ENCODE data around the gene LAS1L. TPM values are rescaled to one million over a fixed set of nuclear protein-coding genes. Genes with fewer than 3 reads are reported as not detected.
"Not testable (repeated sequence)": the region's sequence is repeated elsewhere in the genome, so short reads cannot be mapped to it uniquely, and the experiment has no call there.

The LAS1L gene
- 10 to 100 TPM; 41.1 to 42.7 TPM for total RNA-seq

GRCh38 chrX:65534450-65535292, at the start of gene LAS1L:
TSS of gene LAS1L (minus strand) at chrX:65534787. CDS start at chrX:65534715, 72 bp downstream.
- peak; percentile 100 for ATAC-seq (ENCODE audit: low read depth)
- H3K9me3 Mint-ChIP-seq, result no peaks in the 10 kb centered on the region
- peak within 1 kb of the TSS; percentile 100 for H3K4me3 Mint-ChIP-seq
- peak; percentile 85 for DNase-seq
- H3K36me3 Mint-ChIP-seq, result peaks cover 2% of the 10 kb centered on the region
- POLR2A ChIA-PET, result interaction anchor here (0.8 to 0.9 kb wide), 2 partner anchors 164 to 1139 kb away, joined by 3 read pairs; partner anchors contain the start of gene MTMR8
- H3K27ac Mint-ChIP-seq, result peak within 1 kb of the TSS; percentile 99
- peaks cover 8% of the 10 kb centered on the region for H3K4me1 Mint-ChIP-seq
- no peaks in the 10 kb centered on the region for H3K27me3 Mint-ChIP-seq

- H3K36me3 Mint-ChIP-seq, result no peaks in the 10 kb centered on the region
- ATAC-seq (ENCODE audit: low read depth), result no peak
Measured at GRCh38 chrX:65582450-65583082, 48.0 kb upstream of the LAS1L start.

GRCh38 chrX:65581661-65582339, 47.2 kb upstream of the LAS1L start:
- no peak overlapping the region for H3K4me3 Mint-ChIP-seq
- DNase-seq (peak; percentile 30), ATAC-seq (ENCODE audit: low read depth) (peak; percentile 71)
- H3K27me3 Mint-ChIP-seq, result no peaks in the 10 kb centered on the region
- H3K4me1 Mint-ChIP-seq, result peaks cover 1% of the 10 kb centered on the region
- no peaks in the 10 kb centered on the region for H3K9me3 Mint-ChIP-seq
- H3K36me3 Mint-ChIP-seq, result no peaks in the 10 kb centered on the region
- POLR2A ChIA-PET, result no interaction called here
- H3K27ac Mint-ChIP-seq, result no peak overlapping the region

More at GRCh38 chrX:65582450-65583082, 48.0 kb upstream of the LAS1L start:
- Mint-ChIP-seq H3K4me1 (peaks cover 1% of the 10 kb centered on the region), H3K27ac (no peak overlapping the region), H3K9me3 (no peaks in the 10 kb centered on the region), H3K27me3 (no peaks in the 10 kb centered on the region), H3K4me3 (no peak overlapping the region)
- POLR2A ChIA-PET, result no interaction called here
- no peak for DNase-seq

DNA sequence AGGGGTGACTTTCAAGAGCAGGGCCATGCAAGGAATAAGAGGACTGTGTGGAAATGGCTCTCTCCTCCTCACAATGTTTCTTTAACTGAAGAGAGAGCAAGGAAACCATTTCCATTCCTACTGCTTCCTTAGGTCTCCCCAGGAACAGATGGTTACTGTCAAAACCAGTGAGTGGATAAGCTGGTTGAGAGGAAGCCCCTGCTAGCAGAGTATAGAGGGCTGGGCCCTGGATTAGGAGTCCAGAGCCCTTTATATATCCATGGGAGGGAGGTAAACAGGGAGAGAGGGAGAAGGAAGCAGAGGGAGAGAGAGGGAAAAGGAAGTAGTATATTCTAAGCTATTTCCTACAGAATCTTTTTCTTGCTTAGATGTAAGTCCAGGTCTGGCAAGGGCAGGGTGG, 43.8 kb upstream of the LAS1L start:
- H3K4me3 Mint-ChIP-seq, result no peak overlapping the region
- DNase-seq, result no peak
- POLR2A ChIA-PET, result no interaction called here
- no peaks in the 10 kb centered on the region for H3K9me3 Mint-ChIP-seq
- H3K27me3 Mint-ChIP-seq, result no peaks in the 10 kb centered on the region
- H3K36me3 Mint-ChIP-seq, result no peaks in the 10 kb centered on the region
- H3K27ac Mint-ChIP-seq, result no peak overlapping the region
- H3K4me1 Mint-ChIP-seq, result peaks cover 1% of the 10 kb centered on the region
- ATAC-seq (ENCODE audit: low read depth), result no peak

- Mint-ChIP-seq H3K9me3 (no peaks in the 10 kb centered on the region), H3K36me3 (no peaks in the 10 kb centered on the region), H3K4me3 (no peak overlapping the region), H3K27me3 (no peaks in the 10 kb centered on the region), H3K27ac (no peak overlapping the region), H3K4me1 (no peaks in the 10 kb centered on the region)
- POLR2A ChIA-PET, result no interaction called here
- DNase-seq (no peak), ATAC-seq (ENCODE audit: low read depth) (no peak)
Measured at GRCh38 chrX:65576160-65576559, 41.6 kb upstream of the LAS1L start.

DNA sequence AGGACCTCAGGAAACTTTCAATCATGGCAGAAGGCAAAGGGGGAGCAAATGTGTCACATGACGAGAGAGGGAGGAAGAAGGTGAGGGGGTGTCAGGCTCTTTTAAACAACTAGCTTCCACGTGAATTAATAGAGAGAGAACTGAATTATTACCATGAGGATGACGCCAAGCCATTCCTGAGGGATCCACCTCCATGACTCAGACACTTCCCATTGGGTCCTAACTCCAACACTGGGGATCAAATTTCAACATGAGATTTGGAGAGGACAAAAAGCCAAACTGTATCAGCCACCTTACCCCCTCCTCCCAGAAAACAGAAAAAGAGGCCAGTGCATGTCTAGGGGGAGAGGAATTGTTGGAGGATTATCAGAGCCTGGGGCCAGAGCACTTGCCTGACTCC, 40.4 kb upstream of the LAS1L start:
- POLR2A ChIA-PET, result no interaction called here
- Mint-ChIP-seq H3K4me1 (no peaks in the 10 kb centered on the region), H3K4me3 (no peak overlapping the region), H3K27me3 (no peaks in the 10 kb centered on the region), H3K36me3 (no peaks in the 10 kb centered on the region), H3K9me3 (no peaks in the 10 kb centered on the region), H3K27ac (no peak overlapping the region)
- DNase-seq (no peak), ATAC-seq (ENCODE audit: low read depth) (no peak)

GRCh38 chrX:65574356-65574755, 39.8 kb upstream of the LAS1L start:
- Mint-ChIP-seq H3K9me3 (no peaks in the 10 kb centered on the region), H3K4me1 (no peaks in the 10 kb centered on the region), H3K27ac (no peak overlapping the region), H3K36me3 (no peaks in the 10 kb centered on the region), H3K4me3 (no peak overlapping the region), H3K27me3 (no peaks in the 10 kb centered on the region)
- POLR2A ChIA-PET, result no interaction called here
- ATAC-seq (ENCODE audit: low read depth), result no peak
- no peak for DNase-seq

DNA sequence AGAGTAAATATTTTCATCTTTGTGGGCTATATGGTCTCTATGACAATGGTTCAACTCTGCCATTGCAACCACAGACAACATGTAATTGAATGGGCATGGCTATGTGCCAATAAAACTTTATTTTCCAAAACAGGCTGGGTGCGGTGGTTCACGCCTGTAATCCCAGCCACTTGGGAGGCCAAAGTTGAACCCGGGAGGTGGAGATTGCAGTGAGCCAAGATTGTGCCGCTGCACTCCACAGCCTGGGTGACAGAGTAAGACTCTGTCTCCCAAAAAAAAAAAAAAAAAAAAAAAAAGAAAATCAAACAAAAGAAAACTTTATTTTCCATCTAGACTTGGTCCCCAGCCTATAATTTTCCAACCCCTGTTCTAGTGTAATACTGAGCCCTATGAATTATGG, 38.4 kb upstream of the LAS1L start:
- Mint-ChIP-seq H3K9me3 (no peaks in the 10 kb centered on the region), H3K4me1 (no peaks in the 10 kb centered on the region), H3K27me3 (no peaks in the 10 kb centered on the region), H3K36me3 (no peaks in the 10 kb centered on the region), H3K4me3 (no peak overlapping the region), H3K27ac (no peak overlapping the region)
- DNase-seq (no peak), ATAC-seq (ENCODE audit: low read depth) (no peak)
- POLR2A ChIA-PET, result no interaction called here

GRCh38 chrX:65562850-65563249, 28.3 kb upstream of the LAS1L start:
- not testable (repeated sequence) for H3K4me1 Mint-ChIP-seq

GRCh38 chrX:65551489-65552339, 17.1 kb upstream of the LAS1L start:
- POLR2A ChIA-PET, result no interaction called here
- ATAC-seq (ENCODE audit: low read depth), result no peak
- Mint-ChIP-seq H3K27ac (no peak overlapping the region), H3K4me3 (no peak overlapping the region), H3K9me3 (no peaks in the 10 kb centered on the region), H3K27me3 (no peaks in the 10 kb centered on the region), H3K36me3 (no peaks in the 10 kb centered on the region), H3K4me1 (no peaks in the 10 kb centered on the region)
- no peak for DNase-seq

More at GRCh38 chrX:65562850-65563249, 28.3 kb upstream of the LAS1L start:
- DNase-seq; H3K9me3 Mint-ChIP-seq; POLR2A ChIA-PET; H3K27me3 Mint-ChIP-seq; H3K36me3 Mint-ChIP-seq; ATAC-seq (ENCODE audit: low read depth); H3K27ac Mint-ChIP-seq; H3K4me3 Mint-ChIP-seq: not testable (repeated sequence)

DNA sequence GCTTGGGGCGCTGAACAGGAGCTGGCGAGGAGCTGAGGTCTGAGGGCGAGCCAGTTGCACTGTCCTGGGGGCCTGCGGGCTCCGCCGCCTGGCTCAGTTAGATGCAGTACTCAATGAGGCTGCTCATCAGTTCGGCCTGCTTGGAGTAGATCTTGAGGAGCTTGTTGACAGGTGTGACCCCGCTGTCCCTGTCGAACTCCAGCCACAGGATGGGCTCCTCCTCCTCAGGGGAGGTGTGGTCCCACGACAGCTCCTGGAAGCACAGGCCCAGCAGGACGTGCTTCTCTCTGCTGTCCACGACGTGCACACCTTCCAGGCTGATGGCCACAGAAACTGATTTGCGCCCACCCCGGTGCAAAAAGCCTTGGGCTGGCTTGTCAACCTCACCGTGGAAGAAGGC, 16.5 kb upstream of the LAS1L start:
- H3K9me3 Mint-ChIP-seq, result no peaks in the 10 kb centered on the region
- DNase-seq (no peak), ATAC-seq (ENCODE audit: low read depth) (no peak)
- H3K4me3 Mint-ChIP-seq, result no peak overlapping the region
- POLR2A ChIA-PET, result no interaction called here
- H3K36me3 Mint-ChIP-seq, result no peaks in the 10 kb centered on the region
- H3K4me1 Mint-ChIP-seq, result no peaks in the 10 kb centered on the region
- H3K27ac Mint-ChIP-seq, result no peak overlapping the region
- no peaks in the 10 kb centered on the region for H3K27me3 Mint-ChIP-seq

- H3K4me1 Mint-ChIP-seq, result no peaks in the 10 kb centered on the region
- no peaks in the 10 kb centered on the region for H3K9me3 Mint-ChIP-seq
- no peaks in the 10 kb centered on the region for H3K27me3 Mint-ChIP-seq
- H3K36me3 Mint-ChIP-seq, result no peaks in the 10 kb centered on the region
- POLR2A ChIA-PET, result no interaction called here
- ATAC-seq (ENCODE audit: low read depth) (no peak), DNase-seq (no peak)
- H3K4me3 Mint-ChIP-seq, result no peak overlapping the region
- no peak overlapping the region for H3K27ac Mint-ChIP-seq
Measured at GRCh38 chrX:65545456-65545855, 10.9 kb upstream of the LAS1L start.

DNA sequence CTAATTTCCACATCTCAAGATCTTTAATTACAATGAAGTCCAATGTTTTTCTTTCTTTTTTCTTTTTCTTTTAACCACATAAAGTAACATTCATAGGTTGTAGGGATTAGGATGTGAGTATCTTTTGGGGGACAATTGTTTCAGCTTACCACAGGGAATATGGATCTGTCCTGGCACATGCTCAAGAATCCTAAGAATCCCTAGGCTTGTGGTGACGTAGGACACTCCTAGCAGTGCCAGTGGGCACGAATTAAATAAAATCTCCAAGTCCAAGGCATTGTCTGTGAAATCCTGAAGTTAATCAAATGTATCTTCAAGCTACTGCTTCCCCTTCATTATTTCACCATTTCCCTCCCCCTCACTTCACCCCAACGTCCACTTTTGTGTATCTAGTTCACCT, 2.6 kb upstream of the LAS1L start:
- H3K4me3 Mint-ChIP-seq, result no peak overlapping the region
- H3K36me3 Mint-ChIP-seq, result peaks cover 2% of the 10 kb centered on the region
- no peaks in the 10 kb centered on the region for H3K9me3 Mint-ChIP-seq
- DNase-seq (no peak), ATAC-seq (ENCODE audit: low read depth) (no peak)
- H3K27me3 Mint-ChIP-seq, result no peaks in the 10 kb centered on the region
- POLR2A ChIA-PET, result no interaction called here
- peaks cover 6% of the 10 kb centered on the region for H3K4me1 Mint-ChIP-seq
- no peak overlapping the region for H3K27ac Mint-ChIP-seq
